CD4-positive, alpha-beta T cell (primary cell): ENCODE data around the gene PARG. TPM values are rescaled to one million over a fixed set of nuclear protein-coding genes. Genes with fewer than 3 reads are reported as not detected.
"Not testable (repeated sequence)": the region's sequence is repeated elsewhere in the genome, so short reads cannot be mapped to it uniquely, and the experiment has no call there.

Experiments
- ATAC-seq: fragments of 200-7000 bp; cut with Tn5 transposase; one replicate; pipeline ENCODE4 v1.10.0; 2022; ENCODE audit warnings: mild to moderate bottlenecking; ENCODE audit not compliant: poor library complexity
- CTCF ChIA-PET: fragments of 350-600 bp; sonication (Branson Sonifier 250); formaldehyde crosslinking; loops from one replicate; lab custom pipeline; 2021; ENCODE audit warnings: antibody characterized with exemption, inconsistent platforms; lab: Charles Lee
- POLR2A ChIA-PET: fragments of 350-600 bp; sonication (Branson Sonifier 250); formaldehyde crosslinking; loops from one replicate; lab custom pipeline; 2021; ENCODE audit warnings: antibody characterized with exemption, inconsistent platforms; lab: Charles Lee
- DNase-seq, 14 experiments: peaks; one replicate each; pipeline ENCODE4 v3.0.0-alpha.2; 2013 to 2020; ENCODE audit warnings: mixed read lengths in 2 of 14
- H3K27ac ChIP-seq, 2 donors: one replicate each; pipeline versions ENCODE4 v1.5.1 to v1.7.0; 2013; ENCODE audit warnings: low read length in 2 of 2, low read depth in 1 of 2, mild to moderate bottlenecking in 1 of 2
- H3K27me3 ChIP-seq, 2 experiments: 1 replicate in 1 of 2; 2 replicates in 1 of 2; pipeline versions ENCODE4 v1.6.1 to v1.7.0; 2013; ENCODE audit warnings: low read length in 2 of 2, control low read depth in 1 of 2, mild to moderate bottlenecking in 1 of 2, moderate library complexity in 1 of 2; ENCODE audit not compliant: insufficient read depth in 2 of 2, control insufficient read depth in 1 of 2
- H3K36me3 ChIP-seq: one replicate; pipeline ENCODE4 v1.6.1; 2013; ENCODE audit warnings: low read length, control low read depth; ENCODE audit not compliant: insufficient read depth
- H3K4me1 ChIP-seq: one replicate; pipeline ENCODE4 v1.6.1; 2013; ENCODE audit warnings: low read length, control low read depth; ENCODE audit not compliant: insufficient read depth
- H3K4me3 ChIP-seq: one replicate; pipeline ENCODE4 v1.5.1; 2013; ENCODE audit warnings: mild to moderate bottlenecking, low read length, moderate library complexity
- H3K9me3 ChIP-seq, 2 experiments: 1 replicate in 1 of 2; 2 replicates in 1 of 2; pipeline versions ENCODE4 v1.6.1 to v1.7.0; 2013; ENCODE audit warnings: low read length in 2 of 2, mild to moderate bottlenecking in 2 of 2, control low read depth in 1 of 2, moderate library complexity in 1 of 2; ENCODE audit not compliant: control insufficient read depth in 1 of 2, insufficient read depth in 1 of 2
- H3K27ac Mint-ChIP-seq: one replicate; pipeline ENCODE4 v1.8.0; 2020; ENCODE audit warnings: mixed read lengths
- H3K27me3 Mint-ChIP-seq: one replicate; pipeline ENCODE4 v1.8.0; 2021; ENCODE audit warnings: mixed read lengths
- H3K36me3 Mint-ChIP-seq: one replicate; pipeline ENCODE4 v1.8.0; 2021; ENCODE audit warnings: low read depth, mixed read lengths
- H3K4me1 Mint-ChIP-seq: one replicate; pipeline ENCODE4 v1.8.0; 2021; ENCODE audit warnings: low read depth, mixed read lengths
- H3K4me3 Mint-ChIP-seq: one replicate; pipeline ENCODE4 v1.8.0; 2020; ENCODE audit warnings: mild to moderate bottlenecking, mixed read lengths
- H3K9me3 Mint-ChIP-seq: one replicate; pipeline ENCODE4 v1.8.0; 2020; ENCODE audit warnings: mixed read lengths
- intact Hi-C, 2 experiments: fragments of 100-400 bp; cut with DNase I in 1 of 2; cut with micrococcal nuclease in 1 of 2; formaldehyde crosslinking; loops; one replicate each; pipeline versions ENCODE4 v1.15.1 to v1.9.0; 2023 to 2025; cut with DNase I, micrococcal nuclease
- polyA plus RNA-seq, 2 donors: library from polyadenylated mRNA; unstranded; fragments of 120-200 nt; gene quantifications; one replicate each; pipeline ENCODE4 v1.2.1, GENCODE V29; 2013
- total RNA-seq, 174 experiments: library from RNA in 2 of 174; stranded (reverse) in 2 of 174; gene quantifications; one replicate each; pipeline ENCODE4 v1.2.3 and lab custom pipeline; 2021 to 2026

PARG gene
- total RNA-seq, result 10 to 100 TPM; 30.1 to 31.8 TPM
- 17.6 TPM for polyA plus RNA-seq (2013, experiment 1 of 2)
- polyA plus RNA-seq (2013, experiment 2 of 2), result 18.7 TPM
- 27.1 to 68.3 (median 51.0) reads per million in 172 experiments for total RNA-seq (lab: John Stamatoyannopoulos, UW)

DNA sequence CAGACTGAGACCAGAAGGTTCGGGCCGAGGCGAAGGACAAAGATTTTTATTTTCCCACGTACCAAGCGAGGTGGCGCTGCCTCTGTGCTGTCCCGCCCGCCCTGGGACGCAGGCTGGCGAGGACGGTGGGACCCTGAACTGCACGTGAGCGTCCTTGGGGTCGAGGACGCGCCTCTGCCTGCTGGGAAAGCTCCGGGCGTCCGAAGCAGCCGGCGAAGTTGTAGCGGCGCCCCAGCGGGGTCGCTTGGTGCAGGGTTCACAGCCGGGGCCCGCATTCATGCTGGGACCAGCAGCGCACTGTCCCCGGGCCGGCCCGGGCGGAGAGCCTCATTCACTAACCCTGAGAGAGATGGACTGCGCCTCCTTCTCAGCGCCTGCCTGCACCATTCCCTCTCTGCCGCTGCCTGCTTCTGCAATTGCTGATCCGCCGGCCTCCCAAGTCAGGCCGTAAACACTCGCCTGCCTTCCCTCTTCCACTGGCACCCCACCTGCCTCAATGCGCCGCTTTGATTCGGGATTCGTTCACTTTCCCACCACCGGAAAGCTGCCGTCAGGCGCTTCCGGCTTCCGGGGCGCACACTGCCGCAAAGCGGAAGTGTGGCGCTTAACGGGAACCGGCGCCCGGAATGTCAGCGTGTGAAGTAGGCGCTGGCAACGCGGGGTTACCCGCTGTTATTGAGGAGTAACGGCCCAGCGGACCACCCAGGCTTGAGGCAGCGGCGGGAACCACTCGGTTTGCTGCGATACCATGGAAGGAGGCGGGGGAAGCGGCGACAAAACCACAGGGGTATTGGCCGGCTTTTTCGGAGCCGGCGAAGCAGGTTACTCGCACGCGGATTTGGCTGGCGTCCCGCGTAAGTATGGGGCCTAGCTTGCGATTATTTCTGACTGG is at the start of gene PARG, which contains the start of gene TIMM23B:
TSS of gene PARG (minus strand) at position 581 of the 892 bp plus-strand sequence. CDS start at position 279, 302 bp downstream.
TSS of gene TIMM23B (plus strand) at position 607 of the 892 bp plus-strand sequence. CDS start at position 749, 142 bp downstream.
- H3K4me1 Mint-ChIP-seq, result peaks cover 66% of the 10 kb centered on the region
- Histone ChIP-seq H3K4me1 (peaks cover 20% of the 10 kb centered on the region), H3K27ac (peak within 1 kb of the TSS; percentile 29 to 66), H3K4me3 (peak within 1 kb of the TSS; percentile 77)
- H3K27me3 ChIP-seq, H3K36me3 ChIP-seq, CTCF ChIA-PET, H3K9me3 ChIP-seq, H3K9me3 Mint-ChIP-seq, H3K27me3 Mint-ChIP-seq: not testable (repeated sequence)
- H3K4me3 Mint-ChIP-seq, result peak within 1 kb of the TSS; percentile 99
- intact Hi-C loops, result loop anchor here in 1 of 2 experiments (10.0 kb wide), 1 partner anchor 123 kb away; the partner anchor contains the start of gene WASHC2A
- DNase-seq (peak; percentile 51 to 90 (median 74)), ATAC-seq (peak; percentile 85)
- peak within 1 kb of the TSS; percentile 86 for H3K27ac Mint-ChIP-seq
- peaks cover 35% of the 10 kb centered on the region for H3K36me3 Mint-ChIP-seq
- POLR2A ChIA-PET, result interaction anchor here (1.4 kb wide), 1 partner anchor 683 kb away, joined by 3 read pairs; no protein-coding TSS in a partner anchor

DNA sequence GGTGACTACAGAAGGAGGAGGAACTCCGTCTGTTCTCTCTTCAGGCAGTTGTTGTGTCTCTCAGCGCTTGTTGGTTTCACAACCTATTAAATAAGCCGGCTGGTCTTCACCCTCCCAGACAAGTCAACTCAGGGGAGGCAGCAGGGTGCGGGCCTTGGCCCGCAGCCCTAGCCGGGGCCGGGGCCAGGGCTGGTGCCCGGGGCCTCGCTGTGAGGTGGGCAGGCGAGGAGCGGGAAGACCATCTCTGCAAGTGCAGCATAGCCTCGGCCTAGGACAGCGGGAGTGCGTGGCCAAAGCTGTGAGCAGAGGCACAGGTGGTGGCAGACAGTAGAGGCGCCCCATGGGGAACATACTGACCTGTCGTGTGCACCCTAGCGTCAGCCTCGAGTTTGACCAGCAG is 46.5 kb upstream of the PARG start, which contains the start of gene AGAP6:
TSS of gene AGAP6 (plus strand) at position 31 of the 400 bp plus-strand sequence. CDS start at position 341, 310 bp downstream.
- H3K4me1 Mint-ChIP-seq, H3K27me3 Mint-ChIP-seq, H3K36me3 ChIP-seq, H3K9me3 ChIP-seq, H3K4me3 Mint-ChIP-seq, CTCF ChIA-PET, ATAC-seq, H3K27ac ChIP-seq, H3K27me3 ChIP-seq, H3K27ac Mint-ChIP-seq, DNase-seq, intact Hi-C loops, H3K4me3 ChIP-seq, H3K4me1 ChIP-seq, H3K9me3 Mint-ChIP-seq, POLR2A ChIA-PET: not testable (repeated sequence)
- peaks cover 40% of the 10 kb centered on the region for H3K36me3 Mint-ChIP-seq

DNA sequence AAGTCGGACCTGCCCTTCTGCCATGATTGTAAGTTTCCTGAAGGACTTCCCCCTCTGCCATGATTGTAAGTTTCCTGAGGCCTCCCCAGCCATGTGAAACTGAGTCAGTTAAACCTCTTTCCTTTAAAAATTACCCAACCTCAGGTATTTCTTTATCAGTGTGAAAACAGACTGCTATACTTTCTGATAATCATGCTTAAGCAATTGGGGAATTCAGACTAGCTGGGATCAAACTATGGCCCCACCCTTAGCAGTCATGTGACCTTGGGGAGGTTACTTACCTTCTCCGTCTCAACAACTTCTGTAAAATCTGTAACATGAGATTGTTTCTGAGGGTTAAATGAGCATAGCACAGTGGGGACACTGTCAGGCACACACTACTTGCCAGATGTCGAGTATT is 45.4 kb upstream of the PARG start:
- DNase-seq, H3K9me3 ChIP-seq, ATAC-seq, intact Hi-C loops, CTCF ChIA-PET, H3K36me3 ChIP-seq, H3K27ac Mint-ChIP-seq, H3K4me3 Mint-ChIP-seq, POLR2A ChIA-PET, H3K27ac ChIP-seq, H3K27me3 Mint-ChIP-seq, H3K4me3 ChIP-seq, H3K9me3 Mint-ChIP-seq, H3K4me1 ChIP-seq, H3K27me3 ChIP-seq, H3K4me1 Mint-ChIP-seq: not testable (repeated sequence)
- H3K36me3 Mint-ChIP-seq, result peaks cover 35% of the 10 kb centered on the region

- POLR2A ChIA-PET, H3K4me1 Mint-ChIP-seq, CTCF ChIA-PET, H3K27me3 ChIP-seq, H3K4me1 ChIP-seq, H3K9me3 ChIP-seq, H3K27ac Mint-ChIP-seq, H3K27ac ChIP-seq, H3K9me3 Mint-ChIP-seq, H3K27me3 Mint-ChIP-seq, DNase-seq, ATAC-seq, H3K4me3 Mint-ChIP-seq, H3K36me3 ChIP-seq, H3K4me3 ChIP-seq, intact Hi-C loops: not testable (repeated sequence)
- H3K36me3 Mint-ChIP-seq, result peaks cover 20% of the 10 kb centered on the region
Observed at GRCh38 chr10:49977756-49978155, 35.9 kb upstream of the PARG start.

DNA sequence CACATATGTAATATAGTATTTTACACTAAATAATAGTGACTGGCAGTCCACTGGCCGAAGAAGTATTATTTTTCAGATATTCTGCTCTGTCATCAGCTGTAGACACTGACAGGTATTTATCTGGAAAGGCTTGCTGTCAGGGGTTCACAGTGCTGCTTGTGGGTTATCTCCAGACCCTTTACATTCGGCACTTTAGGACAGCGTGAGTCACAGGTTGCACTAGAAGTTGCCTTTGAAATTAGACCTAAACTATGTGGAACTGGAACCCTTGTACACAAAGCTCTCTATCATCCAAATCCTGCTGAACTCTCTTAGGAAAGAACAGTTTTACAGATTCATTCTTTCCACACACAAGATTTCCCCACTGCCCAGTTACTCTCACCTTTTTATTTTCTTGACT is 30.3 kb upstream of the PARG start:
- H3K27me3 ChIP-seq, DNase-seq, H3K36me3 ChIP-seq, POLR2A ChIA-PET, H3K4me1 Mint-ChIP-seq, H3K27me3 Mint-ChIP-seq, H3K4me3 Mint-ChIP-seq, CTCF ChIA-PET, H3K27ac Mint-ChIP-seq, ATAC-seq, H3K9me3 Mint-ChIP-seq, H3K9me3 ChIP-seq, H3K4me3 ChIP-seq, H3K4me1 ChIP-seq, intact Hi-C loops, H3K27ac ChIP-seq: not testable (repeated sequence)
- peaks cover 28% of the 10 kb centered on the region for H3K36me3 Mint-ChIP-seq

DNA sequence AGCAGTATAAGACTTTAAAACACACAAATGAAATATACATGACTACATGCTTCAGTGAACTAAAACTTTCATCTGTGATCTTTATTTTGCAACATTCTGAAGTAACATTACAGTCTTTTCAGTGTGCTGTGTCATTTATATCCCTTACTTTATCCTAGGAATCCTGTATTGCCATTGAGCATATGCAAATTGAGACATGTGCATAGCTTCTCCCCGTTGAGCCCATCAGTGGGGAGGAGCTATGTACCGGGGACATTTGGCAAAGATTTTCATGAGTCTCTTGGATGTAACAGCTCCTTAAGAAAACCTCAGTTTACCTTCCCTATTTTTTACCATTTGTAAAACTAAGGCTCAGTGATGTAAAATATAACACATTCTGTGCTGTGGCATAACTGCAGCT is 29.6 kb upstream of the PARG start:
- intact Hi-C loops, H3K4me1 Mint-ChIP-seq, H3K27ac Mint-ChIP-seq, H3K4me3 ChIP-seq, H3K4me3 Mint-ChIP-seq, DNase-seq, H3K9me3 ChIP-seq, H3K27me3 Mint-ChIP-seq, CTCF ChIA-PET, H3K27me3 ChIP-seq, H3K9me3 Mint-ChIP-seq, ATAC-seq, H3K27ac ChIP-seq, POLR2A ChIA-PET, H3K4me1 ChIP-seq, H3K36me3 ChIP-seq: not testable (repeated sequence)
- H3K36me3 Mint-ChIP-seq, result peaks cover 28% of the 10 kb centered on the region
